GM23338 (cell line): ENCODE results near the gene NEMP2. TPM values are rescaled to one million over a fixed set of nuclear protein-coding genes. Genes with fewer than 3 reads are reported as not detected.

Experiments
- ATAC-seq: fragments of 200-7000 bp; cut with Tn5 transposase; 3 replicates; pipeline ENCODE4 v1.9.1; 2020
- DNase-seq: peaks from one replicate; pipeline ENCODE4 v3.0.0-alpha.2; 2015; ENCODE audit warnings: low spot score
- H2AFZ ChIP-seq: fragments of 200-600 bp; sonication (generic); 2 replicates; pipeline ENCODE4 v1.8.0; 2016; ENCODE audit warnings: antibody characterized with exemption, mild to moderate bottlenecking, moderate library complexity
- H3F3A ChIP-seq: fragments of 200-600 bp; sonication (generic); replicated peaks from 2 replicates; pipeline ENCODE4 v1.8.0; 2017; ENCODE audit warnings: antibody characterized with exemption, mixed run types, low read depth
- H3K27ac ChIP-seq: fragments of 200-600 bp; sonication (generic); 2 replicates; pipeline ENCODE4 v1.6.1; 2016; ENCODE audit warnings: low read depth
- H3K27me3 ChIP-seq: fragments of 200-600 bp; sonication (generic); 2 replicates; pipeline ENCODE4 v1.8.0; 2016; ENCODE audit warnings: mild to moderate bottlenecking, mixed run types, moderate library complexity; ENCODE audit not compliant: insufficient read depth
- H3K36me3 ChIP-seq: fragments of 200-600 bp; sonication (generic); 2 replicates; pipeline ENCODE4 v1.8.0; 2016; ENCODE audit warnings: mild to moderate bottlenecking; ENCODE audit not compliant: insufficient read depth
- H3K4me1 ChIP-seq: fragments of 200-600 bp; sonication (generic); 2 replicates; pipeline ENCODE4 v1.8.0; 2016; ENCODE audit warnings: mild to moderate bottlenecking, moderate library complexity; ENCODE audit not compliant: insufficient read depth
- H3K4me2 ChIP-seq: fragments of 200-600 bp; sonication (generic); 2 replicates; pipeline ENCODE4 v1.7.1; 2017; ENCODE audit warnings: mixed run types
- H3K4me3 ChIP-seq: fragments of 200-600 bp; sonication (generic); 2 replicates; pipeline ENCODE4 v1.6.1; 2016; ENCODE audit warnings: mixed run types
- H3K79me2 ChIP-seq: fragments of 200-600 bp; sonication (generic); replicated peaks from 2 replicates; pipeline ENCODE4 v1.8.0; 2017; ENCODE audit warnings: mild to moderate bottlenecking; ENCODE audit not compliant: insufficient read depth
- H3K9me2 ChIP-seq: fragments of 200-600 bp; sonication (generic); 2 replicates; pipeline ENCODE4 v1.8.0; 2017; ENCODE audit not compliant: insufficient read depth
- H4K20me1 ChIP-seq: fragments of 200-600 bp; sonication (generic); replicated peaks from 2 replicates; pipeline ENCODE4 v1.8.0; 2017; ENCODE audit warnings: mild to moderate bottlenecking; ENCODE audit not compliant: insufficient read depth
- H3K27ac Mint-ChIP-seq: 2 replicates; pipeline ENCODE4 v1.8.0; 2020; ENCODE audit warnings: inconsistent platforms, mild to moderate bottlenecking, moderate library complexity, mixed read lengths
- H3K27me3 Mint-ChIP-seq: 3 replicates; pipeline ENCODE4 v1.8.0; 2022; ENCODE audit warnings: low read depth, mild to moderate bottlenecking, moderate library complexity, mixed read lengths, inconsistent platforms; ENCODE audit not compliant: insufficient read depth, poor library complexity
- H3K36me3 Mint-ChIP-seq: 3 replicates; pipeline ENCODE4 v1.8.0; 2021; ENCODE audit warnings: low read depth, mild to moderate bottlenecking, inconsistent platforms, moderate library complexity, mixed read lengths
- H3K4me1 Mint-ChIP-seq: 3 replicates; pipeline ENCODE4 v1.8.0; 2020; ENCODE audit warnings: mild to moderate bottlenecking, inconsistent platforms, mixed read lengths
- H3K4me3 Mint-ChIP-seq: 3 replicates; pipeline ENCODE4 v1.8.0; 2021; ENCODE audit warnings: moderate library complexity, mild to moderate bottlenecking, inconsistent platforms, mixed read lengths
- H3K9me3 Mint-ChIP-seq: 3 replicates; pipeline ENCODE4 v1.8.0; 2020; ENCODE audit warnings: moderate library complexity, mild to moderate bottlenecking, inconsistent platforms, mixed read lengths
- CREB1 ChIP-seq: fragments of 250-450 bp; sonication (Bioruptor Pico); IDR thresholded peaks from 2 replicates; pipeline ENCODE4 v1.5.0; 2020; ENCODE audit warnings: low read depth, mild to moderate bottlenecking, moderate library complexity
- ETS1 ChIP-seq: IDR thresholded peaks from 2 replicates; pipeline ENCODE4 v1.6.1; 2016; ENCODE audit warnings: antibody characterized with exemption
- EZH2 ChIP-seq: fragments of 200-600 bp; sonication (generic); IDR thresholded peaks from one replicate; pipeline ENCODE4 v1.8.0; 2017; ENCODE audit warnings: antibody characterized with exemption, mild to moderate bottlenecking, low read depth; ENCODE audit not compliant: unreplicated experiment
- EZH2phosphoT487 ChIP-seq: fragments of 200-600 bp; sonication (generic); IDR thresholded peaks from one replicate; pipeline ENCODE4 v1.8.1; 2018; ENCODE audit warnings: antibody characterized with exemption; ENCODE audit not compliant: unreplicated experiment
- JUNB ChIP-seq: IDR thresholded peaks from one replicate; pipeline ENCODE4 v1.6.1; 2016; ENCODE audit warnings: antibody characterized with exemption; ENCODE audit not compliant: unreplicated experiment
- NANOG ChIP-seq: IDR thresholded peaks from 2 replicates; pipeline ENCODE4 v1.6.1; 2016; ENCODE audit warnings: antibody characterized with exemption, borderline replicate concordance
- POLR2AphosphoS5 ChIP-seq: IDR thresholded peaks from 2 replicates; pipeline ENCODE4 v1.6.1; 2016; ENCODE audit warnings: antibody characterized with exemption, low read depth
- REST ChIP-seq: IDR thresholded peaks from one replicate; pipeline ENCODE4 v1.6.1; 2018; ENCODE audit warnings: antibody characterized with exemption; ENCODE audit not compliant: unreplicated experiment
- STAT1 ChIP-seq: IDR thresholded peaks from one replicate; pipeline ENCODE4 v1.6.1; 2016; ENCODE audit warnings: antibody characterized with exemption; ENCODE audit not compliant: unreplicated experiment
- ZNF114 ChIP-seq: fragments of 250-450 bp; sonication (Bioruptor Pico); IDR thresholded peaks from 2 replicates; pipeline ENCODE4 v1.5.0; 2020; ENCODE audit warnings: mild to moderate bottlenecking, moderate library complexity
- ZNF331 ChIP-seq: fragments of 250-450 bp; sonication (Bioruptor Pico); IDR thresholded peaks from 2 replicates; pipeline ENCODE4 v1.5.0; 2020; ENCODE audit warnings: low read depth, mild to moderate bottlenecking, moderate library complexity
- polyA plus RNA-seq: library from polyadenylated mRNA; unstranded; fragments of >200 nt; fragmentation: Nextera tagmentation; extraction: Ambion mirVana; gene quantifications from 2 replicates; pipeline ENCODE4 v1.2.1, GENCODE V29; 2016
- total RNA-seq: library from RNA; depleted of rRNA; stranded (reverse); fragments of >200 nt; shearing (Covaris generic); gene quantifications from 2 replicates; pipeline ENCODE4 v1.2.3, GENCODE V29; 2014
- TF ChIP-seq, protein P1 (sequence below), 2 experiments: fragments of 200-600 bp in 1 of 2; sonication (generic) in 1 of 2; conservative IDR thresholded peaks; 2 replicates each; pipeline versions ENCODE4 v1.5.1 to v1.6.1; 2016 to 2017; ENCODE audit warnings: antibody characterized with exemption in 2 of 2, low read depth in 2 of 2, mild to moderate bottlenecking in 2 of 2, moderate library complexity in 1 of 2

NEMP2 gene
- total and polyA plus RNA-seq, 2 experiments from 2014 or later: 1.2 to 4.0 TPM

DNA sequence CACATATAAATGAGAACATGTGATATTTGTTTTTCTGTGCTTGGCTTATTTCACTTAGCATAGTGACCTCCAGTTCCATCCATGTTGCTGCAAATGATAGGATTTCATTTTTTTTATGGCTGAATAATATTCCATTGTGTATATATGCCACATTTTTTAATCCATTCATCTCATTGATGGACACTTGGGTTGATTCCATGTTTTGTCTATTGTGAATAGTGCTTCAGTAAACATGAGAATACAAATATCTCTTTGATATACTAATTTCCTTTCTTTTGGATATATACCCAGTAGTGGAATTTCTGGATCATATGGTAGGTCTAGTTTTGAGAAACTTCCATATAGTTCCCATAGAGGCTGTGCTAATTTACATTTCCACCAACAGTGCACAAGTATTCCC lies 3.7 kb upstream of the NEMP2 start:
- Mint-ChIP-seq H3K4me1 (peaks cover 18% of the 10 kb centered on the region), H3K36me3 (peaks cover 51% of the 10 kb centered on the region), H3K27me3 (peaks cover 13% of the 10 kb centered on the region), H3K27ac (no peak overlapping the region), H3K4me3 (no peak overlapping the region), H3K9me3 (peaks cover 54% of the 10 kb centered on the region)
- DNase-seq: no peak
- no peak for TF ChIP-seq POLR2AphosphoS5
- TF ChIP-seq, protein P1, sequence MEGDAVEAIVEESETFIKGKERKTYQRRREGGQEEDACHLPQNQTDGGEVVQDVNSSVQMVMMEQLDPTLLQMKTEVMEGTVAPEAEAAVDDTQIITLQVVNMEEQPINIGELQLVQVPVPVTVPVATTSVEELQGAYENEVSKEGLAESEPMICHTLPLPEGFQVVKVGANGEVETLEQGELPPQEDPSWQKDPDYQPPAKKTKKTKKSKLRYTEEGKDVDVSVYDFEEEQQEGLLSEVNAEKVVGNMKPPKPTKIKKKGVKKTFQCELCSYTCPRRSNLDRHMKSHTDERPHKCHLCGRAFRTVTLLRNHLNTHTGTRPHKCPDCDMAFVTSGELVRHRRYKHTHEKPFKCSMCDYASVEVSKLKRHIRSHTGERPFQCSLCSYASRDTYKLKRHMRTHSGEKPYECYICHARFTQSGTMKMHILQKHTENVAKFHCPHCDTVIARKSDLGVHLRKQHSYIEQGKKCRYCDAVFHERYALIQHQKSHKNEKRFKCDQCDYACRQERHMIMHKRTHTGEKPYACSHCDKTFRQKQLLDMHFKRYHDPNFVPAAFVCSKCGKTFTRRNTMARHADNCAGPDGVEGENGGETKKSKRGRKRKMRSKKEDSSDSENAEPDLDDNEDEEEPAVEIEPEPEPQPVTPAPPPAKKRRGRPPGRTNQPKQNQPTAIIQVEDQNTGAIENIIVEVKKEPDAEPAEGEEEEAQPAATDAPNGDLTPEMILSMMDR (conservative IDR thresholded peaks at IDR 0.05; ENCODE audit: low read depth in 2 of 2): no peak
- no peak for TF ChIP-seq NANOG
- no peak for TF ChIP-seq ZNF114
- TF ChIP-seq JUNB: no peak
- no peak for TF ChIP-seq EZH2phosphoT487
- TF ChIP-seq ETS1: no peak
- TF ChIP-seq ZNF331: no peak
- TF ChIP-seq CREB1 (CRISPR knock-in tag): no peak
- TF ChIP-seq EZH2: no peak
- no peak for TF ChIP-seq STAT1
- TF ChIP-seq REST: no peak
- Histone ChIP-seq H3K79me2 (no peaks in the 10 kb centered on the region), H3F3A (peaks cover 4% of the 10 kb centered on the region; the same call in 1 of the 2 replicates), H3K4me2 (no peak overlapping the region), H3K4me1 (peaks cover 25% of the 10 kb centered on the region), H3K4me3 (no peak overlapping the region), H3K27me3 (no peaks in the 10 kb centered on the region), H3K27ac (no peak overlapping the region), H4K20me1 (no peaks in the 10 kb centered on the region), H3K36me3 (peaks cover 12% of the 10 kb centered on the region; the same call in 1 of the 2 replicates), H2AFZ (no peak overlapping the region), H3K9me2 (no peaks in the 10 kb centered on the region)
- no peak for ATAC-seq
